Esophagus muscularis mucosa (tissue), 4 donors: ENCODE data around the gene MMP27. TPM values are rescaled to one million over a fixed set of nuclear protein-coding genes. Genes with fewer than 3 reads are reported as not detected.

Source experiments
- DNase-seq: peaks from one replicate; pipeline ENCODE4 v3.0.0-alpha.2; 2017; ENCODE audit errors: extremely low spot score
- H3K27ac ChIP-seq, 4 donors: fragments of 200-600 bp; sonication (generic); replicated peaks in 1 of 4; 1 replicate in 3 of 4; 2 replicates in 1 of 4; pipeline ENCODE4 v1.5.1; 2016 to 2019; ENCODE audit warnings: mild to moderate bottlenecking in 1 of 4
- H3K27me3 ChIP-seq, 4 donors: fragments of 200-600 bp; sonication (generic); one replicate each; pipeline versions ENCODE4 v1.5.1 to v1.6.0; 2016 to 2019
- H3K36me3 ChIP-seq, 4 donors: fragments of 200-600 bp; sonication (generic); one replicate each; pipeline ENCODE4 v1.5.1; 2016 to 2019
- H3K4me1 ChIP-seq, 4 donors: fragments of 200-600 bp; sonication (generic); one replicate each; pipeline ENCODE4 v1.5.1; 2016 to 2019
- H3K4me3 ChIP-seq, 4 donors: fragments of 200-600 bp; sonication (generic); 1 replicate in 2 of 4; 2 replicates in 2 of 4; pipeline ENCODE4 v1.5.1; 2016 to 2019; ENCODE audit warnings: mild to moderate bottlenecking in 4 of 4, moderate library complexity in 1 of 4
- H3K9me3 ChIP-seq, 4 donors: fragments of 200-600 bp; sonication (generic); 1 replicate in 3 of 4; 2 replicates in 1 of 4; pipeline ENCODE4 v1.5.1; 2016 to 2019
- CTCF ChIP-seq, 3 experiments: fragments of 200-600 bp in 2 of 3; fragments of 450-650 bp in 1 of 3; sonication (generic) in 2 of 3; IDR thresholded peaks; one replicate each; pipeline ENCODE4 v1.5.1; 2017 to 2019; ENCODE audit warnings: antibody characterized with exemption in 3 of 3, mild to moderate bottlenecking in 2 of 3, moderate library complexity in 1 of 3
- EP300 ChIP-seq: sonication (generic); formaldehyde crosslinking; IDR thresholded peaks from one replicate; pipeline ENCODE4 v1.6.1; 2017; ENCODE audit warnings: antibody characterized with exemption
- POLR2A ChIP-seq: fragments of 450-650 bp; IDR thresholded peaks from one replicate; pipeline ENCODE4 v1.6.1; 2017; ENCODE audit warnings: antibody characterized with exemption, moderate library complexity, mild to moderate bottlenecking, low read depth
- POLR2AphosphoS5 ChIP-seq, 2 donors: sonication (generic); formaldehyde crosslinking; IDR thresholded peaks; one replicate each; pipeline ENCODE4 v1.6.1; 2017; ENCODE audit warnings: antibody characterized with exemption in 2 of 2
- WGBS: methylation state at CpG from one replicate; pipeline ENCODE4 v1.1.5; 2018; 5-methylcytosine and 5-hydroxymethylcytosine counted together
- intact Hi-C: fragments of 100-400 bp; cut with DNase I; formaldehyde crosslinking; loops from one replicate; pipeline ENCODE4 v1.15.1; 2023
- total RNA-seq, 4 donors: library from RNA; depleted of rRNA; stranded (reverse); fragments of >200 nt; gene quantifications; one replicate each; pipeline versions ENCODE4 v1.1.0 to v1.2.1, GENCODE V29; 2016

The MMP27 gene
- total RNA-seq, 4 donors from 2014 or later = 0.33 to 0.45 TPM; not detected in 2

DNA sequence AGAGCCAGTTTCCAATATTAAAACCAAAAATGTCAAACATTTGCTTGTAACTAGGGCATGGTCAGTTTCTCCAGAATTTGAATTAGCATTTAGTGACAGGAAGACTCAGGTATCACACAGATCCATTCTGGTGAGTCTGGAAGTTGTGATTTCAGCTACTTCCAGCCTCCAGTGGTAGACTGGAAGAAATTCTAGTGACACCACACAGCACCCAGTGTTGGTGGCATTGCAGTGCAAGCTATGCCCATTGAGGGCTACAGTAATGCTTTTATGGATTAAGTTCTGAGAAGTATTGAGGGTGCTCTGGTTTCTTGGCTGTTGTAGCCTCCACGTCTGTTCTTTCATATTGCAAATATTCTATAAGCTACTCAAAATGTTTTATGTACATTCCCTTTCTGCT is 49.0 kb downstream of the MMP27 start:
- no peaks in the 10 kb centered on the region for H3K9me3 ChIP-seq
- H3K27ac ChIP-seq = no peak overlapping the region
- no peak for TF ChIP-seq POLR2AphosphoS5 (IDR thresholded peaks at IDR 0.05)
- TF ChIP-seq CTCF (IDR thresholded peaks at IDR 0.05) = no peak
- TF ChIP-seq EP300 = no peak
- TF ChIP-seq POLR2A = no peak
- H3K27me3 ChIP-seq = no peaks in the 10 kb centered on the region
- H3K4me3 ChIP-seq = no peak overlapping the region
- intact Hi-C loops = no loop called here
- no peak for DNase-seq
- H3K4me1 ChIP-seq = no peaks in the 10 kb centered on the region
- 74% methylated on average over 1 of the region's 1 CpG for WGBS
- H3K36me3 ChIP-seq = no peaks in the 10 kb centered on the region

- Histone ChIP-seq H3K4me3 (no peak overlapping the region), H3K36me3 (no peaks in the 10 kb centered on the region), H3K4me1 (no peaks in the 10 kb centered on the region), H3K27ac (no peak overlapping the region), H3K27me3 (no peaks in the 10 kb centered on the region), H3K9me3 (no peaks in the 10 kb centered on the region)
- TF ChIP-seq POLR2A (no peak), CTCF (IDR thresholded peaks at IDR 0.05) (no peak), POLR2AphosphoS5 (IDR thresholded peaks at IDR 0.05) (no peak), EP300 (no peak)
- intact Hi-C loops = no loop called here
- WGBS = 65% methylated on average over 2 of the region's 2 CpGs
- no peak for DNase-seq
These were observed 50.0 kb downstream of the MMP27 start for GRCh38 chr11:102655547-102655946.

DNA sequence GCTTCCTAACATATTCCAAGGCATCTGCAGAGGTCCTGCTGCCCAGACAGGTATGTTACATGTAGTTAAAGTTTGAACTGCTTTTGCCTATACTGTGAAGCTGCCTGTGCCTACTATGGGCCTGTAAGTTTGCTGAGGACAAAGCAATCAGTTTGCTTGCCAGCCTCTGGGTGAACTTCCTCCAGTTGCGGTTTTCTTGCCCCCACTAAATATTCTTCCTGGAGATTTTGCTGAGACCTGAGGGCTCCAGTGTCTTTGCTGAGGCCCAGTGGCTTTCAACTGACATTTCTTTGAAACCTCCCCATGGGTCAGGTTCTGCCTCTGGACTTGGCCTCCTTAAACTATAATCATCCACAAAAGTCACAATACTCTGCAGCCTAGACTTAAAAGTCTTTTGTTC is 50.8 kb downstream of the MMP27 start:
- Histone ChIP-seq H3K27me3 (no peaks in the 10 kb centered on the region), H3K9me3 (no peaks in the 10 kb centered on the region), H3K4me1 (no peaks in the 10 kb centered on the region), H3K36me3 (no peaks in the 10 kb centered on the region), H3K4me3 (no peak overlapping the region), H3K27ac (no peak overlapping the region)
- TF ChIP-seq POLR2AphosphoS5 (IDR thresholded peaks at IDR 0.05) (no peak), POLR2A (no peak), EP300 (no peak), CTCF (IDR thresholded peaks at IDR 0.05) (no peak)
- WGBS = 100% methylated on average over 1 of the region's 1 CpG
- no peak for DNase-seq
- intact Hi-C loops = no loop called here

- no peaks in the 10 kb centered on the region for H3K9me3 ChIP-seq
- intact Hi-C loops = no loop called here
- WGBS = 85% methylated on average over 16 of the region's 16 CpGs
These were observed 51.8 kb downstream of the MMP27 start for GRCh38 chr11:102653744-102654291.

More at GRCh38 chr11:102653744-102654291, 51.8 kb downstream of the MMP27 start:
- Histone ChIP-seq H3K4me3 (no peak overlapping the region), H3K4me1 (no peaks in the 10 kb centered on the region), H3K27ac (no peak overlapping the region), H3K27me3 (no peaks in the 10 kb centered on the region), H3K36me3 (no peaks in the 10 kb centered on the region)
- no peak for DNase-seq
- TF ChIP-seq EP300 (no peak), POLR2AphosphoS5 (IDR thresholded peaks at IDR 0.05) (peak in 1 of 2 donors; percentile 57), POLR2A (no peak), CTCF (IDR thresholded peaks at IDR 0.05) (no peak)
